ENCODE measurements around the gene STX5.
"Not testable (repeated sequence)": the region's sequence is repeated elsewhere in the genome, so short reads cannot be mapped to it uniquely, and the experiment has no call there.

The STX5 gene

DNA sequence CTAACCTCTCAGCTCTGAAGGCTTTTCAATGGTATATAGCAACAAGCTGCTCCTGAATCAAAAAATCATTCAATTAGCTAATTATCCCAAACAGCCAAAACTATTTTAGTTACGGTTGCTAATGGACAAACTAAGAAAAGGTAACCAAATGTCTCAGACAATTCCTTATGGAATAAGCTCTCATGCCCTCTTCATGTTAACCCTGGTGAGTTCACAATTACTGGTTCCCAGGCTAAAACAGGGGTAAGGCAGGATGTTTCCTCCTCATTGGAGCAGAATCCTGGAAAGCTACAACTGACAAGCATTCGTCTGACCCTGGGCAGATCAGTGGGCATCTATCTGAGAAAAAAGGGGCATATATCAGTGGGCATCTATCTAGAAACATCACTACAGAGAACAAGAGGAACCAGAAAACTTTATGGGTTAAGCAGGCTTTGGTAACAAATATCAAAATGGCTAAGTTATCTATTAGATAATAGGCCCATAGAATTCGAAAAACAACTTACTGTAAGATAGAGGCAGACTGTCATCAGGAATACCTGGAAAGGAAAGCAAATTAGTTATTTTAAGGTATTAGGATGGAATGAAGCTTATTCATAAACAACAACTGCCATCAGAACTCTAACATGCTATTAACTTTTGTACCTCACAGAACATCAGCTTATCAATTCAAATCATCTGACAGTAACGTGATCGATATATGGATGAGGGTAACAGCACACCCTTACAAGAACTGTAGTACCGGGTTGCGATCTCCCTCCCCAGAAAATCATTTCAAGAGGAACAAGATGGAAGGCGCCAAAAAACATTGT, 22.4 kb upstream of the STX5 start:
- no peak for DNase-seq

DNA sequence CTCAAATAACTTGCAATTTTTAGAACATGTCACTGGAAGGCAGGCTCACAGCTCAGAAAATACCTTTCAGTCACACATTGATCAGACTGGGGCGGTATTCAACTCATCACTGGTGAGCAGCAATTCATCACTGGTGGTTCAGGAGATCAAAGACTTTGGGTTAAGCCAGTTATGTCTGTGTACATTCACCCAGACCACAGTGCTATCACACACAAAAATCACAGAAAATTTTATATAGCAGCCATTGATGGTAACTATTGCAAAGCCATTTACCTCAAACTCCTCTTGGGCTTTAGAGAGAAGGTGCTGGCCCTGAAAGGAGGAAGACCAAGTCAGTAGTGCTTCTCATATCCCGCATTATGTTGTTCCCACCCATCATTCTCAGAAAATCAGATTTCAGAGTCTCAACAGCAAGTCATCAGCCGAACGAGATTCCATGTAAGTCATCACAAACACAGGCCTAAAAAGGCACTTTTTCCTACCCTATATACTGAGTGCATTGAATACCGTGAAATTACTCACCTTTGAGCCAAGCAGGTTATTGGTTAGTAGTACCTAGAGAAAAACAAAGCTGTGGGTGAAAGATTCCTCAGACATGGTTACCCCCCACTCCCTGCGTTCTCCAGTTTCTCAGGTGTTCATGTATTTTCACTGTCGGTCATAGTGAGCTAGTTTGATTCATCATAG, 21.6 kb upstream of the STX5 start:
- DNase-seq: no peak

DNA sequence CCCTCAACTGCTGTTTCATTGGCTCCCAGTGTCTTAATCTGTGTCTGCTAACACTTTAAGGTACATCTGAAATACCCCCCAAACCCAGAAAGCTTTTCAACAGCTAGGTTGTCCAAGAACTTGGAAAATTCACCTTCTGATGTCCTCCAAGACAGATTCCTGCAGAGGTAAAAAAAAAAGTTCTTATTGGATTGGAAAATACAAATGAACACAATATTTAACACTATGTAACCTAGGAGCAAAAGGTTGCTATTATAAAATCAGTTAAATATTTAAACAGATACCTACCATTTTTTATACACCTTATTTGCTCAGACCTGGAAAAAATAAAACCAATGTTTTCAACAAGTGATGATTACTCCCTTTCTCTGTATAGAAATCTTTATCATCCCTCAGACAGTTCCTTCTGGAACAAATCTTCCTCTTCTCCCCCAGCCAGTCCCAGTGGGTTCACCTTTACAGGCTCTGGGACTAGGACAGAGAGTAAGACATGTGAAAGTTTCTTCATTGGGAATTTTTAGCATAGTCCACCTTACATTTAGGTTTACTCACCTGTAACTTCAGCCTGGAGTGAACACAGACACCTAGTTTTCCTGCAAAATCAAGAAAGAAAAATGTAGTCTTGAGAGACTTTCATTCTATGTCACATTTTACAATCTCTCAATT, 20.8 kb upstream of the STX5 start:
- no peak for DNase-seq

DNA sequence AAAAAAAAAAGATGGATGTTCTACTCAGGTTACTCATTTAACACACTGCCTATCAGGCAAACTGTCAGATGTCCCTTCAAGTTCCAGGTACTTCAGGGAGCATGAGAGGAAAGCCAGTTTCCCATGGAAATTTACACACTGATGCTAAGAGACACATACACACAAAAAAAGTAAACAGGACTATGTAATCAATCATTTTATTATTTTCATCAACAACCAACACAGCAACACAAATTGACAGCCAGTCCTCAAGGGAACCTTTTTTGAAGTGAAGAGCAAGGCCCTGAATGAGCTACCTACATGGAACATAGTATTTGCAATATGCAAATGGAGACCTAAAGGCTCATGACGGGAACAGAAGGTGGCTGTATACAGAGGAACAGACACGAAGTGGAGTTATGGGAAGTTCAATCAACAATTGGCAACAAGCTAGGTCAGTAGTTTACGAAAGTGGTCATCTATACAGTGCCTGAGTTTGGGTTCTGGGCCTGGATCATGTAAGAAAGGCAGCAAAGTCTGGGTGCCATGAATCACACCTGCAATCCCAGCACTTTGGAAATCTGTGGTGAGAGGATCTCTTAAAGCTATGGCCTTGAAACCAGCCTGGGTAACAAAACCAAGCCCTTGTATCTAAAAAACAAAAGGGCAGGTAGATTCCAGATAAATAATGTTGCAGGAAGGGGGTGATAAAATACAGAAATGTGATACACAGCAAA, 20.1 kb upstream of the STX5 start:
- DNase-seq: no peak

DNA sequence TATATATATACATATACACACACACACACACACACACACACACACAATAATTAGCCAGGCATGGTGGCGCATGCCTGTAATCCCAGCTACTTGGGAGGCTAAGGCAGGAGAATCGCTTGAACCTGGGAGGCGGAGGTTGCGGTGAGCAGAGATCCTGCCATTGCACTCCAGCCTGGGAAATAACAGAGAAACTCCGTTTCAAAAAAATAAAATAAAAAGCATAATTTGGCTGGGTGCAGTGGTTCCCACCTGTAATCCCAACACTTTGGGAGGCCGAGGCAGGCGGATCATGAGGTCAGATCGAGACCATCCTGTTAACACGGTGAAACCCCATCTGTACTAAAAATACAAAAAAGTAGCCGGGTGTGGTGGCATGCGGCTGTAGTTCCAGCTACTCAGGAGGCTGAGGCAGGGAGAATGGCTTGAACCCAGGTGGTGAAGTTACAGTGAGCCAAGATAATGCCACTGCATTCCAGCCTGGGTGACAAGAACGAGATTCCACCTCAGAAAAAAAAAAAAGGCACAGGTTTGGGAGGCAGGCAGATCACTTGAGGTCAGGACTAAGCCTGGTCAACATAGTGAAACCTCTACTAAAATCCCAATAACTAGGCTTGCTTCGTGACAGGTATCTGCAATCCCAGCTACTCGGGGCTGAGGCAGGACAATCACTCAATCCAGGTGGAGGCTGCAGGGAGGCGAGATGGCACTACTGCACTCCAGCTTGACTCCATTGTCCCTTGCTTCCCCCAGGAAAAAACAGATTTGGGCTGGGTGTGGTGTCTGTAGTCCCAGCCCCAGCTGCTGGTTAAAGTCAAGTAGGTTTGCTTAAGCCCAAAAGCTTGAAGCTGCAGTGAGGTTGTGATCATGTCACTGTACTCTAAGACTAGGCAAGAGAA, 19.3 kb upstream of the STX5 start:
- peak in 1 of 2 experiments; percentile 22 for DNase-seq

DNA sequence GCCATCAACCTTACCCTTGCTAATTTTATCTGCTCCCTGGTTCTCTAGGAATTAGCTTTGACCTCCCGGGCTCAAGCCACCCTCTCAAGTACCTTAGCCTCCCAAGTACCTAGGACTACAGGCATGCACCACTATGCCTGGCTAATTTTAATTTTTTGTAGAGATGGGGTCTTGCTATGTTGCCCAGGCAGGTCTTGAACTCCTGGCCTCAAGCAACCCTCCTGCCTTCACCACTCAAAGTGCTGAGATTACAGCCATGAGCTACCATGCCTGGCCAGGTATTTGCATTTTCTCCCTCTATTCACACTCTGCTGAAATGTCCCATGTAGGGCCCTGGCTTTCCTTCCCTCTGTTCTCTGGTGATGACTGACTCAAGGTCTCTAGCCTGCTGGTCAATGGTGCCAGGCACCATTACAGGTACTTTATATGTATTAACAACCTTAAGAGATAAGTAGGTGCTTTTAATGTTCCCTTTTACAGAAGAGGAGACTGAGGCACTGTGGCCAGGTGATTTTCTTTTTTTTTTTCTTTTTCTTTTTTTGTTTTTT, 16.0 kb upstream of the STX5 start:
- no peak for DNase-seq

DNA sequence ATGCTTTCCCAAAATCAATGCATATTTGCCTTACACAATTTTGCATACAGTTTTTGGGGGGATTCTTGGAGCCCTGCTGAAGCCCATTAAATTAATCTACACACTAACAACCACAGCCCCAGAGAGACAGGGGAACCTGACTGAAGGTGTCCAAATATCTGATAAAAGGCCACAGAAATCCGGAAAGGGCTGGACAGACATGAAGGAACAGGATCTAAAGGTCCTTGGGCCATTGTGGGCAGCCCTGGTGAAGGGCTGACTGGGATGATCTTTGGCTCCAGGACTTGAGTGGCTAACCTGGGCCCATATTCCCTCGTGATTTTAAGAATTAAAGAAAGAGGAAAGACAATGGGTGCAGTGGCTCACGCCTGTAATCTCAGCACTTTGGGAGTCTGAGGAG, 14.3 kb upstream of the STX5 start:
- DNase-seq: no peak

DNA sequence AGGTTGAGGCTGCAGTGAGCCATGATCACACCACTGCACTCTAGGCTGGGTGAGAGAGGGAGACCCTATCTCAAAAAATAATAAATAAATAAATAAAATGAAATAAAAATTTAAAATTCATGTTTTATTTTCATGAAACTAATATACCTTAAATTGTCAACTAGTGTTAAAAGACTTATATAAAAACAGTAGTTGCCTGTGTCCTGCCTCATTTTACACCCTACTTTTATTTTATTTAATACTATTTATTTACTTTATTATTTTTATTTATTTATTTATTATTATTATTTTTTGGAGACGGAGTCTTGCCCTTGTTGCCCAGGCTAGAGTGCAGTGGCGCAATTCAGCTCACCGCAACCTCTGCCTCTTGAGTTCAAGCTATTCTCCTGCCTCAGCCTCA, 12.3 kb upstream of the STX5 start:
- no peak for DNase-seq

DNA sequence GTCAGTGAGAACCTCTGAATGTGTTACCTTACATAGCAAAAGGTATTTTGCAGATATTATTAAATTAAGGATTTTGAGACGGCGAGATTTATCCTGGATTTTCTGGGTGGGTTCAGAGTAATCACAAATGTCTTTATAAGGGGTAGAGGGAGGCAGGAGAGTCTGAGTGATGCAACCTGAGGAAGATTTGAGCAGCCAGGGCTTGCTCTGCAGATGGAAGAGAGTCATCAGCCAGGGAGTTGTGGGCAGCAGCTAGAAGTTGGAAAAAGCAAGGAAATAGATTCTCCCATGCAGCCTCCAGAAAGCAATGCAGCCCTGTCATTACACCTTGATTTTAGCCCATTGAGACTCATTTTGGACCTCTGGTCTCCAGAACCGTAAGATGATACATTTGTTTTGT, 11.6 kb upstream of the STX5 start:
- DNase-seq: no peak

DNA sequence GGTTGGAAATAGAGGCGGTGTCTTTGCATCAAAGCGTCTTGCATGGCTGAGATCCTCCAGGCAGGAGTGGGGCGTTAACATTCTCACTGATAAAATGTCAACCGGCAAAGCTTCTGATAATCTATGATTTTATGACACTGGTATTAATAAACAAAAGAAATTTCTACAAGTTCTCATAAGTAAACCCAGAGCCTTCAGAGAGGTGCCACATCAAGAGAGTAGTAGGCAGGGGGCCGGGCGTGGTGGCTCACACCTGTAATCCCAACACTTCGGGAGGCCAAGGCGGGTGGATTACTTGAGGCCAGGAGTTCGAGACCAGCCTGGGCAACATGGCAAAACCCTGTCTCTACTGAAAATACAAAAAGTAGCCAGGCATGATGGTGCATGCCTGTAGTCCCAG, 11.0 kb upstream of the STX5 start:
- DNase-seq: not testable (repeated sequence)

DNA sequence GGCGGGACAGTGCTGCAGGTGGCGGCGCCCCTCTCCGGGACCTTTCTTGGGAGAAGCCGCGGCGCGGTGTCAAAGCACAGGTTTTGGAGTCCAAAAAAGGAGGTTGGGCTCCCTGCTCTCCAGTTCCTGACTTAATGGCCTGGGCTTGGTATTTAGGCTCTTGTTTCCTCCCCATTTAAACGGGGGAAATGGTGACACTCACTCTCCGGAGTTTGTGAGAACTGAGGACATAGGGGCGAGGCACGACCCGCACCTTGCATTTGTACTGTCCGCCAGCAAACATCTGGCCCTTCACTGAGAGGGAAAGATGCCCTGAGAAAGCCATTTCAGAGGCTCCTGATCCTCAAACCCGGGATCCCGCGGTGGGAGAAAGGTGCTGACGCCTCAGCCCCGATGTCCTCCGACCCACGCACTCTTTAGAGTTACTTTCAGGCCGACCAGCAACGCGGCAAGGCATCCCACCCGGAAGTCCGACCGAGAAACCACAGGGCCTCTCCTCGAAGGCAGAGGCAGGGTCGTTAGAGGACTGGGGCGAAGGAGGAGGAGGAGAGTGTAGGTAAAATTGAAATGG, 10.4 kb upstream of the STX5 start:
- peak; percentile 62 to 64 for DNase-seq

DNA sequence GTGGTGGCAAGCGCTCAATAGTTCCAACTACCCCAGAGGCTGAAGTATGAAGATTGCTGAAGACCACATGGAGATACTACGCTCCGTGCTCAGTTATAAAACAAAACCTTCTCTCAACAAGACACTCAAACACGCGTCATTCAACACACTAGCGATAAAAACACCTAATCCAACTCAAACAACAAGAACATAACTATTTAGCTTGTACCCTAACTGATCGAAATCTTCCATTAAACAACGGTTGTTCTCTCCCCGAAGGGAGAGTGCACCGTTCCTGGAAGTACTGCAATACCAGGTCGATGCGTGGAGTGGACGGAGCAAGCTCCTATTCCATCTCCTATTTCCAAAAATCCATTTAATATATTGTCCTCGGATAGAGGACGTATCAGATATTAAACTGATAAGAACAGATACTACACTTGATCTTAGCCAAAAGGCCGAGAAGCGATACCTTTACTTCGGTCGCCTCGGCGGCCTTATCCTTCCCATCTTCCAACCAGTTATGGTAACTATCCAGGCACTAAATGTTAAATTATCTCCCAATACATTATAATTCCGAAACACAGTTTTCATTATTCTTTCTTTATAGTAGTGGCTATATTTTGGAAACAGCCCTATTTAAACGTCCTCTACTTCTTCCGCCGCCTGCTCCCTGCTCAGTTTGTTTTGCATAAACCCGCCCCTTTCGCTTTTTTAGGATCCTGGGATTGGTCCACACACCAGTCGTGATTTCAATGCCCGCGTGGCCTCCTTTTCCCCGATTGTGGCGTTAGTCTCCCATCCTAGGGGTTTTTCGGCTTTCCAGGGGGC, 9.7 kb upstream of the STX5 start:
- peak; percentile 97 to 99 for DNase-seq

DNA sequence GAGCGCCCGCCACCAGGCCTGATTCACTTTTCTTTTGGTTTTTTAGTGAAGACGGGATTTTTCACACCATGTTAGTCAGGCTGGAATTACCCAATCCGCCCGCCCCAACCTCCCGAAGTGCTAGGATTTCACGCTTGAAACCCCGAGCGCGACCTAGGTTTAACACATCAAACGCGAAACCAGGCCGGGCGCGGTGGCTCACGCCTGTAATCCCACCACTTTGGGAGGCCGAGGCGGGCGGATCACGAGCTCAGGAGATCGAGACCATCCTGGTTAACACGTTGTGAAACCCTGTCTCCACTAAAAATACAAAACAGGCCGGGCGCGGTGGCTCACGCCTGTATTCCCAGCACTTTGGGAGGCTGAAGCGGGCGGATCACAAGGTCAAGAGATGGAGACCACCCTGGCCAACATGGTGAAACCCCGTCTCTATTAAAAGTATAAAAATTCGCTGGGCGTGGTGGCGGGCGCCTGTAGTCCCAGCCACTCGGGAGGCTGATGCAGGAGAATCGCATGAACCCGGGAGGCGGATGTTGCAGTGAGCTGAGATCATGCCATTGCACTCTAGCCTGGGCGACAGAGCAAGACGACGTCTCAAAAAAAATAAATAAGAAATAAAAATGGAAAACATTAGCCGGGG, 9.0 kb upstream of the STX5 start:
- peak; percentile 80 to 87 for DNase-seq

DNA sequence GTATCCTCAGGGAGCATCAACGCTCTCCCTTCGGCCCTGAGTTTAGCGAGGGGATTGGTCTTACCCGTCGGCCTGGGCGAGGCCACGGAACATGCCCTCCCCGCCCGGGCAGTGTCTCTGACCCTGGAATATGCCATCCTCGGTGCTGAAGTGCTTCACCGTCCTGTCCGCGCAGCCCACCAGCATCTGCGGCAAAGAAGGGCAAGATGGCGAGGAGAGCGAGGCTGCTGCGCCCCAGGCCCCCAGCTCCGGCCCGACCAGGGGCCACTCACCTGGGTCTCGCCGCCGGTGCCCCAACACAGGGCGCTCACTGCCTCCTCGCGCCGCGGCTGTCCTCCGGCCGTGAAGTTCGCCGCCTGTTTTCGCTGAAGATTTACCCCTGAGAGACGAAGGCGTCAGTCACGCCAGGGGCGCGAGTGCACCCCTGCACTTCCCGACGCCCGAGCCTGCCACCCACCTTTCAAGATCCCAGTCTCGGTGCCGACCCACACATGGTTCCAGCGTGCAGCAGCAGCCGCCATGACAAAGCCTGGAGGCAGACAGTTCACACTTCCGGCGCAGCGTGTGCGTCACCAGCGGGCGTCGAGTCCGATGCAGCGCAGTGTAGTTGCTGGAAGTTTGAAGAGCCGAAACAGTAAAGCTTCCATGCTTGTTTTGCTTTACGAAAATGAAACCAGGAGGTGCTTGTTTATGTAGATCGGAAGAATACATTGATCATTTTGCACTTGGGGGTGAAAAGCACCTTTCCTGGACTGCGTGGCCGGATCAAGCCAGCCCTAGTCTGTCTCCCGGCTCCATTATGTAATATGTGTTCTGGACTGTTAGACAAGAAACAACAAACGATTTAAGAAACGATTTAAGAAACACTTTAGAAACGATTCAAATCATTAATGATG, 7.4 kb upstream of the STX5 start, which contains the start of gene WDR74:
Gene WDR74 (minus strand): TSS at position 541 of the 896 bp plus-strand sequence. CDS start 20 bp downstream, at position 521.
- DNase-seq: peak; percentile 86 to 89

DNA sequence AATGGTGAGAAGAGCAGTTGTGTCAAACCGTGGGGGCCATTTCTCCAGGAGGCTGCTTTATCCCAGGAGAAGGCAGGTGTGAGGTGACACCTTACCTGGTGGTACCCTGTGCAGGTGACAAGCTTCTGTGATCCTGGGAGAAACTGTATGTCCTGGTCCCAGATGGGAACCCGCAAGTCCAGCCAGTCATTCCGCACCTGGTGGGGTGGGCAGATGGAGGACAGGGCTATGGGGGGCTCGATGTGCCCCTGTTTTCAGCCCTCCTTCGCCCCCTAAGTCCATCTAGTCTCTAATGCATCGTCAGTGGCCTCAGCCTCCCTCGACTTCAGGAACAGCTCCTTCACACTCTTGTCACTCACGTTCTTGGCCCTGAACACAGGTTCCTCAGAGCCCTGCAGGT, 3.5 kb upstream of the STX5 start:
- no peak for DNase-seq

DNA sequence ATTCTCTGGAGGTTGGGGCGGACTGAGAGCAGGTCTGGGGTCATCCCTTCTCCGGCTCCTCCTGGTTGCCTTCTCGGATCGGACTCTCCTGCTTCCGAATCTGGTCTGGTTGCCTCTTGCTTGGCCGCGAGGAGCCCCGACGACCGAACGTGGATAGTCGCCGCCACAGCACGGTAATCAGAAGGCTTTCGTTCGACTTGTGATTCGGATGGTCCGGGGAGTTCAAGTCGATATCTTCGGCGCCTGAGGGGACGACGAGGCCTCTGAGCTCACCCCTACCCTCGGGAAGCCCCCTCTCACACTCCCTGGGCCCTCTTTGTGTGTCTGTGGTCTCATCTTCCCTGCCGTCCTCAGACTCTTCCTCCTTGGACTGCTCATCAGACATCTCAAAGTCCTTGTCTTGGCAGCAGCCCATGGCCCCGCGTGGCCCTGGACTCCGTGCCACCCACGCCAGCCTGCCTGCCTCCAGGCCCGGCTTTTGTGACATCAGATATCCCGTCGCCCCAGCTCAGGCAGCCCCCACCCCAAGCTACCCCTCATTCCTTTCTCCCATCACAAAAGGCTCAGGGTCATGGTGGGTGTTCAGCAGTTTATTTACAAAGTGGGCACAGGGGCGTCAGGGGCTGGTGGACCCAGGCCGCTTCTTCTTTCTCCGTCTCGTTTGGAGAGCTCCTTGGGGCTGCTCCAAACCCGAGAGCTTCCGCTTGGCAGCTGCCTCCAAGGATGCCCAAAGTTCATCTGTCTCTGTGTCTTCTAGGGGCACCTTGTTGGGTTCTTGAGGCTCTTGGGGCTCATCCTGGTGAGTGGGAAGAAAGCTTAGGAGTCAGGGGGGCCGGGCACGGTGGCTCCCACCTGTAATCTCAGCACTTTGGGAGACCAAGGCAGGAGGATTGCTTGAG, 734 bp upstream of the STX5 start, which contains the start of gene TEX54:
Gene TEX54 (minus strand): TSS at position 506 of the 899 bp plus-strand sequence.
- DNase-seq: peak in 1 of 2 experiments; percentile 70

DNA sequence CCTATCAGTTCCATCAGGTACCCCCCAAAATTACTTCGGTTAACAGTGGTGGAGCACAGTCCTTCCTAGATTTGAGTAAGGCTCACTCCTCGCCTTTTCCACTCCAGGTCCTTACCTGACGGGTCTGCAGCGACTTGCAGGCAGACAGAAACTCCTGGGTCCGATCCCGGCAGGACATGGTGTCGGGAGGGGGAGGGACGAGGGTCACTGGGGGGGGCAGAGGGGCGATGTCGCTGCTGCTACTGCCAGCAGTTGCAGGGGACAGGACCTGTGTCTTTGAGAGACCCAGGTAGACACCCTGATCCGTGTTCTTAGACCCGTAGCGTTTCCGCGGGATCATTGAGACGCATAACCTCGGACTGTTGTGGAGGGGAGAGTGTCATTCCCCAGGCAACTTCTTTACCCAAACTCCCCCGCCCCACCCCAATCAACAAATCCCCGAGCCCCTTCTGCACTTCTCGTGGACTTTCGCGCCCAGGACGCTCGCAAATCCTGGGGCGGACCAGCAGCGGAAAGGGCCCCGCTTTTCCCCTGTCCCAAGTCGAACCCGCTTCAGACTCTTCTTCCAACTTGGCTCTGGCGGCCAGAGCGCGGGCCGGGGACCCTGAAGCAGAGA, 839 bp downstream of the STX5 start:
- DNase-seq: peak in 1 of 2 experiments; percentile 48
